Measurements from ENCODE around the gene EIF4E2. TPM values are rescaled to one million over a fixed set of nuclear protein-coding genes. Genes with fewer than 3 reads are reported as not detected.

Gene EIF4E2
- total RNA-seq, 1 experiment from 2014 or later, result 97.8 TPM

- H3K4me1 Mint-ChIP-seq, result peaks cover 25% of the 10 kb centered on the region
- no peak for TF ChIP-seq ZSCAN18 (CRISPR knock-in tag; IDR thresholded peaks at IDR 0.05)
- TF ChIP-seq ZMAT4 (CRISPR knock-in tag; IDR thresholded peaks at IDR 0.05), result no peak
- TF ChIP-seq ZNF232 (CRISPR knock-in tag; IDR thresholded peaks at IDR 0.05), result no peak
- TF ChIP-seq IRF2 (CRISPR knock-in tag; IDR thresholded peaks at IDR 0.05; ENCODE audit: borderline replicate concordance, low read depth), result no peak
- TF ChIP-seq STAT6 (CRISPR knock-in tag; conservative IDR thresholded peaks at IDR 0.05; ENCODE audit: low read depth), result no peak
- TF ChIP-seq TCF7 (CRISPR knock-in tag; IDR thresholded peaks at IDR 0.05; ENCODE audit: low read depth), result no peak
- TF ChIP-seq ELF4 (CRISPR knock-in tag; IDR thresholded peaks at IDR 0.05; ENCODE audit: low read depth), result no peak
- no peak for TF ChIP-seq USF2 (CRISPR knock-in tag; IDR thresholded peaks at IDR 0.05)
- TF ChIP-seq IRF1 (CRISPR knock-in tag; IDR thresholded peaks at IDR 0.05), result no peak
- TF ChIP-seq ZBTB21 (CRISPR knock-in tag; IDR thresholded peaks at IDR 0.05; ENCODE audit: borderline replicate concordance), result no peak
- TF ChIP-seq PRDM15 (CRISPR knock-in tag; IDR thresholded peaks at IDR 0.05), result no peak
- no peak overlapping the region for H3K27ac Mint-ChIP-seq
- peaks cover 16% of the 10 kb centered on the region; the same call in 1 of the 2 replicates for H3K36me3 Mint-ChIP-seq
- no peaks in the 10 kb centered on the region for H3K9me3 Mint-ChIP-seq
- H3K4me3 Mint-ChIP-seq, result no peak overlapping the region
- ChIA-PET CTCF (no interaction called here), POLR2A (no interaction called here)
- no peaks in the 10 kb centered on the region for H3K27me3 Mint-ChIP-seq (ENCODE audit: low read depth)
- ATAC-seq (no peak), DNase-seq (ENCODE audit: low spot score) (no peak)
Measured at GRCh38 chr2:232584238-232584637, 33.7 kb downstream of the EIF4E2 start.

- peaks cover 11% of the 10 kb centered on the region for H3K9me3 Mint-ChIP-seq
- ChIA-PET POLR2A (no interaction called here), CTCF (interaction anchor here (0.7 to 1.0 kb wide), 2 partner anchors 9 to 1739 kb away, joined by 3 read pairs; no protein-coding TSS in a partner anchor)
- no peak overlapping the region for H3K27ac Mint-ChIP-seq
- ATAC-seq, result peak; percentile 18
- H3K4me3 Mint-ChIP-seq, result no peak overlapping the region
- DNase-seq (ENCODE audit: low spot score), result no peak
- peaks cover 9% of the 10 kb centered on the region for H3K36me3 Mint-ChIP-seq
- H3K4me1 Mint-ChIP-seq, result peaks cover 34% of the 10 kb centered on the region
- no peaks in the 10 kb centered on the region; the same call in 1 of the 2 replicates for H3K27me3 Mint-ChIP-seq (ENCODE audit: low read depth)
- TF ChIP-seq SOX15 (CRISPR knock-in tag; IDR thresholded peaks at IDR 0.05) (no peak), ZNF219 (CRISPR knock-in tag; IDR thresholded peaks at IDR 0.05; ENCODE audit: borderline replicate concordance) (no peak), KAT7 (CRISPR knock-in tag; IDR thresholded peaks at IDR 0.05; ENCODE audit: borderline replicate concordance) (no peak), ZNF121 (CRISPR knock-in tag; IDR thresholded peaks at IDR 0.05) (no peak)
Measured at GRCh38 chr2:232586943-232587505, 36.5 kb downstream of the EIF4E2 start.

All from WTC11 (cell line).